ENCODE results near the gene TRDN.

Gene TRDN

GRCh38 chr6:123636782-123637181 lies at the start of gene TRDN:
Gene TRDN (minus strand): TSS chr6:123636950. CDS start chr6:123636775, 175 bp downstream.
- no peak for DNase-seq (ENCODE audit: low read depth)

DNA sequence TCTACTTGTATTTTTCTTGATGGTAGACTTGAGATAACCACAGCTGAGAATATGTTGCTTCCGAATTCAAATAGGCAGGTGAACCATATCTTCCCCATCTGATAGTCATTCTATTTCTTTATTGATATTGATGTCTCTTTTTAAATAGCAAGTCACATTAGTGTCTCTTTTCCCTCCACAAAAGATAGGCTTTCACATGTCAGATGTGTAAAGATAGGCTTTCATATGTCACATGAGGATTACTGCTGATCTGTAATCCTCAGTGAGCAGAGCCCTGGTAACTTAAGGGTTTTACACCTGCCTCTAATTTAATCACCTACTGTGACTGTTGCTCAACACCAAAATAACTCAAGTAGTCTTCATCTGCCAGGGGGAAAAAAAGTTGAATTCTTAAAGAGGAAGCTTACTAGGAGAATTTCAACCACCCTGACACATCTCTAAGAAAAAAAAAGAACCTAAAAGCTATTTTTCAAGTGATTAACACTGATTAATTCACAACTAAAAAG lies 45.3 kb upstream of the TRDN start:
- no peak for DNase-seq (ENCODE audit: low read depth)

DNA sequence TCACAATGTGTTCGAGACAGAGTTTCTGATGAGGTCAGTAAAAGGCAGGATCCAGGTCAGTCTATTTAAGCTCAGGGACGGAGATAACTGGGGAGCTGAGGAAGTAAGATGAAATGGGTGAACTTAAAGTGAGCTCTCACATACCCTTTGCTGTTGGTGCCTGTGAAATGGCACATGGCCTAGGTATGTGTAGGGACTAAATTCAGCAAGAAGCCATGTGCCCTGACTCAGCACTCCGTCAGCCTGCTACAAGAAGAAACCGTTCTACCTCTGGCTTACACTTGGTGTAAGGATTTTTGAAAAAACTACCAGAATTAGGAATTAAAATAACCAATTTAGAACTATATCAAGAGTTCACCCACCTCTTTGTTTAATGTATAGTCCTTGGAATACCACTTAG lies 41.1 kb upstream of the TRDN start:
- DNase-seq (ENCODE audit: low read depth): no peak

GRCh38 chr6:123676793-123677192 lies 40.0 kb upstream of the TRDN start:
- no peak for DNase-seq (ENCODE audit: low read depth)

GRCh38 chr6:123668965-123669591 lies 32.3 kb upstream of the TRDN start:
- DNase-seq (ENCODE audit: low read depth): no peak

DNA sequence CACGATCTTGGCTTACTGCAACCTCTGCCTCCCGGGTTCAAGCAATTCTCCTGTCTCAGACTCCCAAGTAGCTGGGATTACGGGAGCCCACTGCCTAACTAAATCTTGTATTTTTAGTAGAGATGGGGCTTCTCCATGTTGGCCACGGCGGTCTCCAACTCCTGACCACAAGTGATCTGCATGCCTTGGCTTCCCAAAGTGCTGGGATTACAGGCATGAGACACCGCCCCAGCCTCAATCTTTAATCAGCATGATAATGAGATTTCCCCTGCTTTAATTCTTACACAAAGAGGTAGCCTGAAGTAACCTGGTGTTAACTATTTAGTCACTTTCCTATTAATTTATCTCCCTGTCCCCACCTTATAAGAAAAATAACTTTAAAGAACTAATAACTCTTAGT lies 31.3 kb upstream of the TRDN start:
- no peak for DNase-seq (ENCODE audit: low read depth)

DNA sequence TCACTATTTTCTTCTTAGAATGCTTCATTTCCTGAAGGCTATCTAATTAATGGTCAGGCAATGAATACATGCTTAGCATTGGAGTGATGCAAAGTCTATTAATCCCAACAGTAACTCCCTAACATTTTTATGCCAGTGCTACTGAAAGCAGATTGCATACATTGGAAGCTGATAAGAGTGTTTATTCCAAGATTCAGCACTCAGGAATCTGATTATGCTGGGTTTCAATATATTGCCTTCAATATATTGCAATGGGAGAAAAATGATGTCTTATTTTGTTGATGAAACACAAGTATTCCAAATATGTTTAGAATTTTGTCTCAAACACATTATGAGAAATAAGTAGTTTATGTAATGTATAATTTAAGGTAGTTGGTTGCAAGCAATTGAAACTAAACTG lies 26.7 kb upstream of the TRDN start:
- DNase-seq (ENCODE audit: low read depth): no peak

DNA sequence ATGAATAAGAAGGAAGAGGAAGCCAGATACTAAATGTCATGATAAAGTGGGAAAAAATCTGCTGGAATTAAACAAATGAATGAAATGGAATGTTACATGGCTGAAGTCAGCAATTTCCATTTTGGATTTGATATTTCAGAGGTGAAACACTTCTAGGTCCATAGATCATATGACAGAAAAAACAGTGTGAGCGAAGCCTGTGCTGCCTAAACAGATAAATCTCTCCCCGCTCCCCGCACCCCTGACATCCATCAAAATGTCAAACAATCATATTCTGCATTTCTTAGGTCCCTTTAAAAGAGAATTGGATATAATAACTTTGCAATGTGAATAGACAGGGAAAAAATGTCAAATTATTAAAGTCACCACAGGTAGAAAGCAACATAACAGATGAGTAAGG lies 26.0 kb upstream of the TRDN start:
- DNase-seq (ENCODE audit: low read depth): no peak

DNA sequence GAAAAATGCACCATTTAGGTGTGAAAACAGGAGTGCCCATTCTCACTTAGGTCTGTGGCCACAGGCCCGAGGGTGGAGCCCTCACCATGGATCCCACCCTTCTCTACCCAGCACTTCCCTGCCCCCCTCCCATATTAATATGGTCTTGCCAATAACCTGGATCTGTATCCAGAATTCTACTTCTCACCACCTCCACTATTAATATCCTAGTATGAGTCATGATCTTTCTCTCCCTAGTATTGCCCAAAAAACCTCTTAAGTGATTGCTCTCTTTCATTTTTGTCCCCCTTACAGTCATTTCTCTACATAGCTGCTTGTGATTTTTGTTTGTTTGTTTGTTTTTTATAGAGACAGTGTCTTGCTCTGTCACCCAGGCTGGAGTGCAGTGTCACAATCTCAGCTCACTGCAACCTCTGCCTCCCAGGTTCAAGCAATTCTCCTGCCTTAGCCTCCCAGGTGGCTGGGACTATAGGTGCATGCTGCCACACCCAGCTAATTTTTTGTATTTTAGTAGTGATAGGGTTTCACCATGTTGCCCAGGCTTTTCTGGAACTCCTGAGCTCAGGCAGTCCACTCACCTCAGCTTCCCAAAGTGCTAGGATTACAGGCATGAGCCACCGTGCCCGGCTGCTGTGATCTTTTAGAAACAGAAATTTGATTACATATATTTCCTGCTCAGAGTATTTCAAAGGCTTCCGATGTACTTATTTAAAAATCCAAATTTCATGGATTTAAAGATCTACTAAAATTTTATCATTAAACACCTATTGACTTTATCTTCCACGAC lies 24.5 kb upstream of the TRDN start:
- no peak for DNase-seq (ENCODE audit: low read depth)

DNA sequence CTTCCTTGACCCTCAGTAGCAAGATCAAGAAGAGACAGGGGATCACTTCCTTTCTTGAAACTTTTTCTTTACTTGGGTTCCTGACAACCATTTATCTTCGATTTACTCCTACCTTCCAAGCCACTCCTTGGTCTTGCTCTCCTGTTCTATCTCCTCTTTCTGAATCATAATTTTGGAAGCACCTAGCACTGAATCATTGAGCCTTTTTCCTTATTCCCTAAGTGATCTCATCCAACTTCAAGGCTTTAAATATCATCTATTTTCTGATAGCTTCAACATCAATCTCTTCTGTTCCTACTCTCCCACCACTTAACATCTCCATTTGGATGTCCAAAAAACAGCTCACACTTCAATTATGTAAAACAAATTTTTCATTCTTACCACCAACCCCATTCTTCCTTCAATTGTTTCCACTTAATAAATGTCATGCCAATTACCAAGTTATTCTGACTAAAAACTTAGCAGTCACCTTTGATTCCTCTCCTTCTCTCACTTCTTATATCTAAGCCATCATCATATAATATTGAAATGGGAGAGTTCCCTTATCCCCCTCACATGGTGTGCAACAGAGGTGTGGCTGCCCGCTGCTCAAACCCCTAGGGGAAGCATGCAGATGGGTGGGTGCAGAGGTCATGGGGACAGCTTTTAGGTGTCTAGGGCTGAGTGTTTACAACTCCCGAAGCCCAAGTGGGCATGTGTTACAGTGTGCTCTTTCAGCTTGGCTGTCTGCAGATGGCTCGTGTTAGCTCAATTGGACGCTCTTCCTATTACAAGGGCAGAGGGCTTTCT lies 23.4 kb upstream of the TRDN start:
- DNase-seq (ENCODE audit: low read depth): no peak

- no peak for DNase-seq (ENCODE audit: low read depth)
These were observed 22.1 kb upstream of the TRDN start for GRCh38 chr6:123658848-123659247.

DNA sequence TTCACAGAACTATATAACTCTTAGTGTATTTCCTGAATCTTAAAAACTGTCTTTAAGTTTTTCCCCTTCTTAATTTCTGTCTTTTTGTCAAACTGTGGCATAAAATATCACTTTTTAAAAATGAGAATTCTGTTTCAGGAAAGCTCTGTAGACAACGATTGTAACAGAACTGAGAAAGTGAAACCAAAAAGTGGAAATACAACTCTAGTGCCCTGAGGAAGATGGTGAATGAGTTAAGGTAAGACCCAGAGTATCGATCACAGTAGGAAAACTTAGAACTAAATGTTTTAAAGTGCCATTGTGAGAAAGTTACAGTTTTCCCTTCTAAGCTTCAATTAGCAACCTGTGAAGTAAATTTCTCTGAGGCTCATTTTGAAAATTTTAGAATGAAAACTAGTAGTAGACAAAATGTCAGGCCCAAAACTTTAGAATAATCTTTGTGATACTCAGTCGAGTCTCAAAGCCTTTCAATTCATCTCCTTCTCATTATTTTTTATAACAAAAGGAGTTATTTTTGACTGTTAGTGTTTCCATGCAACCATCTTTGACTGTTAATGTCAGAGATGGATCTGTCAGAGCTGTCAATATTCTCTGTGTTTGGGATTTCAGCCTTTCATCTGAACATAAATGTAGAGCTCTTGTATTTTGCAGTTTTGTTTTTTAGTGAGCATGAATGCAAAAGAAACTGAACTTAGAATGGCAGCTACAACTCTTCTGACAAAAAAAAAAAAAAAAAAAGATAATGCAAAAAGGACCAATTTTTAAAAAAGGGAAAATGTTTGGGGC lies 19.0 kb upstream of the TRDN start:
- no peak for DNase-seq (ENCODE audit: low read depth)

- no peak for DNase-seq (ENCODE audit: low read depth)
These were observed 12.0 kb upstream of the TRDN start for GRCh38 chr6:123648723-123649122.

- no peak for DNase-seq (ENCODE audit: low read depth)
These were observed 11.3 kb upstream of the TRDN start for GRCh38 chr6:123648020-123648580.

DNA sequence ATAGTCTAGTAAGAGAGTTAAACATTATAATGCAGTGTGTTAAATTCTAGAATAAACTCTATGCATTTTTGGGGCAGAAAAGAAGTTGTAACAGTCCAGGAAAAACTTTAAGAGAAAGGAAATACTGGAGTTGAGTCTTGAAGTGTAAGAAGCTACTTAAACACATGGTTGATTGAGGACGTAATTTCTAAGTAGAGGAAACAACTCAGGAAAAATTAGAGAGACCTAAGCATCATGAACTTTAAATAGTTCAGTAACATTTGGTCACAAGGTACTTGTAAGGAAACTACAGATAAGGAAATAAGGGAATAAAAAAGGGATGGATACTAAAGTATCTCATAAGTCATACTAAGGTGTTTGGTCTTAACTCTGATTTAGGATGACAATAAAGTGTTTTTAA lies 4.7 kb upstream of the TRDN start:
- no peak for DNase-seq (ENCODE audit: low read depth)

DNA sequence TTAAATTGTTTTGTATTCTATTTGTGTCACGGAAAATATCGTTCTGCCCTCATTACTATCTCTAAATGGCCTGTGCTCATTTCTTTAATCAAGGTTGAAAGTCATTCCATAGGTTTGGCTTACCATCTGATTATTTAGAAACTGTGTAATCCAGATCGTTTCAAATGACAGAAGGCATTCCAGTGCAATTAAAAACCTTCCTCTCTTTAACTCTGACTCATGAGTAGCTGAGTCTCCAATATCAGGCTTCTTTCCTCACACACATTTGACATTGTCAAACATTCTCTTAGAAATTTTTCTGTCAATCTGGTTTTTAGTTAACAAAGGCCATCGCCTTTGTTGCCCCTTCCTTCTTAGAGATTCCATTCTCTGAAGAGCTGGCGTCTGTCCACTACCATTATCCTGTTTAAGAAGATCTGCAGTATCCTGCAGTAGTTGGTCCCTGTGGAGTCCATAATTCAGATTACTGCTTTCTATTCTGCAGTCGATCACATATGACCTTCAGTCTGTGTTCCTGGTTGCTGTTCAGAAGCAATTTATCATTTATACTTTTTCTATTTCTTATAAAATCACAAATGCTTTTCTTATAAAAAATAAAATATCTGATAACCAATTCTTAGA lies 3.9 kb upstream of the TRDN start:
- DNase-seq (ENCODE audit: low read depth): no peak

DNA sequence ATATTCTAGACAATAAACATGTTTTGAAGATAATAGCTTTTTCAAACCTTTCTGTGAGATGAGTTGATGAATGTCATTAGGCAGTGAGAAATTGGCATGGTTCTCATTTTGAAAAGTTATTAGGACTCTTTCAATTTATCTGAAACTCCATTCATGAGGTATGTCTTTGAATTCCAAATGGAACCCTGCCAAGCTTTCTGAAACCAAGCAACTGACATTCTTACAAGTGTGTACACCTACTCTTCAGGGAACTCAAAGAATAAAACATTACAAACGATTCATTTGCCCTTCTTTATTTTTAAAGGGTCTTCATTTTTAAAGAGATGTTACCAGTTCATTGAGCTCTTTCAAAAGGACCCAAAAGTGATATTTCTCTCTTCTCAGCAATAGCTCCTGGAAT lies 2.1 kb upstream of the TRDN start:
- DNase-seq (ENCODE audit: low read depth): no peak

DNA sequence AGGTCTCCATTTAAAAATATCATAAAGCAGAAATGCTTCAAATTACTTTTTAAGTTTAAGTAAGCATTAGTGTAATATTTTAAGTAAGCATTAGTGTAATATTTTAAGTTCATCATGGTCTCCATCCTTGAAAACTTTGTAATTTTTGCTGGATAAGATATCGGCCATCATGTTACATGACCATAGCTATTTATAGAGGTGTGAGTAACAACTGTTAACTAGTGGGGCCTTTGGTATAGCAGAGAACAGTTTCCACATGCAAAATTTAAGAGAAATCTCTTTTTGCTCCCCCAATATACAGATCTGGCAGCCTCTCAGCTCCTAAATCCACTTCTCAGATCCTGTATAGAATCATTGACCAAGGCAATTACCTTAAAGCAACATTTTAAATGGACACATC lies 468 bp downstream of the TRDN start:
- no peak for DNase-seq (ENCODE audit: low read depth)

- no peak for DNase-seq (ENCODE audit: low read depth)
These were observed 1.2 kb downstream of the TRDN start for GRCh38 chr6:123635567-123635966.

DNA sequence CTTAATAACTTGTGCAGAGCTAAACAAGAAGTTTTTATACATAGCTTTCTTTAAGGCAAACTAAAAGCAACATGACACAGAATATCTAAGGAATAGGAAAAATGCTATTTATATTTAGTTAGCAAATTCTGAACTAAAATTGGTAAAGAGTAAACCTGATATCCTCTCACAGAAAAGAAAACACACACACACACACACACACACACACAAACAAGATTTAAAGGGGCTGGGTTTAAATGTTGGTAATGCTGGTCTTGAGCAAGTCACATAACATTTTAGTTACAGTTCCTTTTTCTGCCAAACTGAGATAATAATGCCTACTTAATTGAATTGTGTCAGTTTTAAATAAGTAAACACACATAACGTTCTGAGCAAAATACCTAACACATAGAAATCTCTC lies 1.6 kb downstream of the TRDN start:
- DNase-seq (ENCODE audit: low read depth): no peak

DNA sequence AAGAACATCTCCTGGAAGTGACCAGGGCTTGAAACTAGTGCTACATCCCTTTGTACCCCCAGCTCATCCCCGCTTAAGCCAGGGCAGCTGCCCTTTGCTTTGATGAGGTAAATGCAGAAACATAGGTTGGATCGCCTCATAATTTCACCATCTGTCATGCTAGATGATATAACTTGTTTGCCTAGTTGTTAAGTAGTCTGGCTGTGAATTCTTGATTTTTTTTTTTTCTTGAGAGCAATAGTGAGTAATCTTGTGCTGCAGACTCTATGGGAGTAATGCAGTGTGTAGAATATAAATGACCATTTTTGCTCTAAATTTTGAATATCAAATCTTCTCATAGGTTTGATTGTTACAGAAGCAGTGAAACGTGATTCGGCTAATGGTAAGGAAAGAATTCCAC lies 4.1 kb downstream of the TRDN start:
- no peak for DNase-seq (ENCODE audit: low read depth)
